Measurements from ENCODE around the gene JMJD8.
A peak's percentile ranks its signal among the peaks of the same experiment; 100 is the strongest.
"Not testable (repeated sequence)": the region's sequence is repeated elsewhere in the genome, so short reads cannot be mapped to it uniquely, and the experiment has no call there.

Gene JMJD8

GRCh38 chr16:693364-693763, 9.2 kb upstream of the JMJD8 start:
- Histone ChIP-seq H3K27ac (replicated peaks) (no peak overlapping the region), H3K4me3 (replicated peaks; ENCODE audit: insufficient read depth, low read length) (no peak overlapping the region), H3K27me3 (ENCODE audit: insufficient read depth, poor library complexity, severe bottlenecking) (peaks cover 36% of the 10 kb centered on the region)
- DNase-seq (ENCODE audit: low read depth in 1 of 2, low spot score in 1 of 2) = no peak
- TF ChIP-seq POLR2AphosphoS5 (IDR thresholded peaks at IDR 0.05; ENCODE audit: low read depth) (peak; percentile 26), CTCF (IDR thresholded peaks at IDR 0.05; ENCODE audit: insufficient read depth, low read length) (no peak), REST (IDR thresholded peaks at IDR 0.05; ENCODE audit: insufficient replicate concordance, low read depth) (no peak)

GRCh38 chr16:692356-693108, 8.4 kb upstream of the JMJD8 start:
- H3K27me3 ChIP-seq (ENCODE audit: insufficient read depth, poor library complexity, severe bottlenecking) = peaks cover 36% of the 10 kb centered on the region
- DNase-seq (ENCODE audit: low read depth in 1 of 2, low spot score in 1 of 2) = no peak
- no peak overlapping the region for H3K4me3 ChIP-seq (replicated peaks; ENCODE audit: insufficient read depth, low read length)
- no peak overlapping the region for H3K27ac ChIP-seq (replicated peaks)
- no peak for TF ChIP-seq POLR2AphosphoS5 (IDR thresholded peaks at IDR 0.05; ENCODE audit: low read depth)
- TF ChIP-seq GABPA (IDR thresholded peaks at IDR 0.05; ENCODE audit: low read depth) = no peak
- TF ChIP-seq REST (IDR thresholded peaks at IDR 0.05; ENCODE audit: insufficient replicate concordance, low read depth) = no peak
- TF ChIP-seq CTCF (IDR thresholded peaks at IDR 0.05; ENCODE audit: insufficient read depth, low read length) = no peak
- no peak for TF ChIP-seq SPI1 (IDR thresholded peaks at IDR 0.05; ENCODE audit: borderline replicate concordance, low read depth)

GRCh38 chr16:691242-691641, 7.1 kb upstream of the JMJD8 start:
- peaks cover 34% of the 10 kb centered on the region for H3K27me3 ChIP-seq (ENCODE audit: insufficient read depth, poor library complexity, severe bottlenecking)
- H3K4me3 ChIP-seq (replicated peaks; ENCODE audit: insufficient read depth, low read length); DNase-seq (ENCODE audit: low read depth in 1 of 2, low spot score in 1 of 2); H3K27ac ChIP-seq (replicated peaks): not testable (repeated sequence)

GRCh38 chr16:689175-689897, 5.2 kb upstream of the JMJD8 start:
- Histone ChIP-seq H3K27ac (replicated peaks) (peak overlapping the region; percentile 89), H3K27me3 (ENCODE audit: insufficient read depth, poor library complexity, severe bottlenecking) (peaks cover 18% of the 10 kb centered on the region), H3K4me3 (replicated peaks; ENCODE audit: insufficient read depth, low read length) (peak overlapping the region; percentile 90)
- no peak for DNase-seq (ENCODE audit: low read depth in 1 of 2, low spot score in 1 of 2)
- TF ChIP-seq POLR2AphosphoS5 (IDR thresholded peaks at IDR 0.05; ENCODE audit: low read depth) = no peak
- no peak for TF ChIP-seq GABPA (IDR thresholded peaks at IDR 0.05; ENCODE audit: low read depth)
- no peak for TF ChIP-seq REST (IDR thresholded peaks at IDR 0.05; ENCODE audit: insufficient replicate concordance, low read depth)
- no peak for TF ChIP-seq SPI1 (IDR thresholded peaks at IDR 0.05; ENCODE audit: borderline replicate concordance, low read depth)
- TF ChIP-seq CTCF (IDR thresholded peaks at IDR 0.05; ENCODE audit: insufficient read depth, low read length) = no peak
